GM03348 (cell line): ENCODE results near the gene MED12.

Source experiments
- DNase-seq: peaks from one replicate; pipeline ENCODE4 v3.0.0; 2012; ENCODE audit warnings: low spot score

MED12 gene

GRCh38 chrX:71107762-71108360 lies 10.5 kb upstream of the MED12 start:
- no peak for DNase-seq

GRCh38 chrX:71109051-71109450 lies 9.3 kb upstream of the MED12 start:
- no peak for DNase-seq

- no peak for DNase-seq
These were observed 7.1 kb upstream of the MED12 start, which contains the start of gene IL2RG for GRCh38 chrX:71111141-71111843. IL2RG (minus strand) TSS chrX:71111577; CDS start chrX:71111539, 38 bp downstream.

GRCh38 chrX:71111921-71112431 lies 6.4 kb upstream of the MED12 start:
- no peak for DNase-seq

GRCh38 chrX:71117358-71117757 lies 1.0 kb upstream of the MED12 start:
- no peak for DNase-seq

- peak; percentile 14 for DNase-seq
These were observed 664 bp downstream of the MED12 start for GRCh38 chrX:71118985-71119535.

- no peak for DNase-seq
These were observed 9.9 kb downstream of the MED12 start for GRCh38 chrX:71128166-71128833.

- DNase-seq, result peak; percentile 57
These were observed 10.7 kb downstream of the MED12 start for GRCh38 chrX:71128915-71129765.

- no peak for DNase-seq
These were observed 13.1 kb downstream of the MED12 start for GRCh38 chrX:71131510-71131909.

GRCh38 chrX:71140440-71140839 lies 22.0 kb downstream of the MED12 start:
- DNase-seq, result no peak

- peak; percentile 37 for DNase-seq
These were observed 25.1 kb downstream of the MED12 start for GRCh38 chrX:71143508-71143907.

- peak; percentile 31 for DNase-seq
These were observed 26.3 kb downstream of the MED12 start, which contains the start of gene NLGN3 for GRCh38 chrX:71144651-71145050. NLGN3 (plus strand) TSS chrX:71144841; CDS start chrX:71147750, 2,909 bp downstream.

- no peak for DNase-seq
These were observed 29.3 kb downstream of the MED12 start for GRCh38 chrX:71147496-71148277.

- DNase-seq, result no peak
These were observed 29.9 kb downstream of the MED12 start for GRCh38 chrX:71148278-71148663.

GRCh38 chrX:71151366-71151765 lies 33.0 kb downstream of the MED12 start:
- DNase-seq, result no peak

GRCh38 chrX:71154196-71154595 lies 35.8 kb downstream of the MED12 start:
- no peak for DNase-seq

- DNase-seq, result no peak
These were observed 36.2 kb downstream of the MED12 start for GRCh38 chrX:71154641-71155040.

GRCh38 chrX:71158603-71159002 lies 40.2 kb downstream of the MED12 start:
- DNase-seq, result no peak

- no peak for DNase-seq
These were observed 40.9 kb downstream of the MED12 start for GRCh38 chrX:71159335-71159734.

- DNase-seq, result no peak
These were observed 42.1 kb downstream of the MED12 start for GRCh38 chrX:71160475-71160874.

- no peak for DNase-seq
These were observed 44.6 kb downstream of the MED12 start for GRCh38 chrX:71162981-71163380.
